Measurements from ENCODE around the gene OST4. TPM values are rescaled to one million over a fixed set of nuclear protein-coding genes. Genes with fewer than 3 reads are reported as not detected.

Gene OST4
- total and polyA plus RNA-seq, 7 donors, result 244 to 688 (median 413) TPM

DNA sequence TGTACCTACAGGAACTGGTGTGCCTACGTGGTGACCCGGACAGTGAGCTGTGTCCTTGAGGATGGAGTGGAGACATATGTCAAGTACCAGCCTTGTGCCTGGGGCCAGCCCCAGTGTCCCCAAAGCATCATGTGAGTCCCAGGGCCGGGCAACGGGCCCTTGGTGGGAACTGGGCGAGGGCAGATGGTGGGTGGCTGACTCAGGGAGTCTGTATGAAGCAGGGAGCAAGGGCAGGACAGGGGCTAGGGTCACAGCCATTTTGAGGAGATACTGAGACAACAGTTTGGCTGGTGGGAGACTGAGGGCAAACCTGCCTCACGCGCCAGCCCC lies 8.7 kb upstream of the OST4 start:
- intact Hi-C loops (cut with DNase I), result loop anchor here (1.0 kb wide), 1 partner anchor 30 kb away; no protein-coding TSS in a partner anchor
- Histone ChIP-seq H3K4me3 (peak overlapping the region; percentile 71 to 91 (median 74)), H3K27ac (peak overlapping the region; percentile 94 to 98 (median 97)), H3K36me3 (peaks cover 9 to 28% (median 15%) of the 10 kb centered on the region in 4 donors), H3K27me3 (no peaks in the 10 kb centered on the region), H3K9me3 (no peaks in the 10 kb centered on the region), H3K4me1 (peaks cover 0 to 92% (median 82%) of the 10 kb centered on the region in 4 donors)
- no peak for DNase-seq
- TF ChIP-seq EP300 (IDR thresholded peaks at IDR 0.05) (no peak), POLR2A (IDR thresholded peaks at IDR 0.05) (no peak)
- TF ChIP-seq, protein P1, sequence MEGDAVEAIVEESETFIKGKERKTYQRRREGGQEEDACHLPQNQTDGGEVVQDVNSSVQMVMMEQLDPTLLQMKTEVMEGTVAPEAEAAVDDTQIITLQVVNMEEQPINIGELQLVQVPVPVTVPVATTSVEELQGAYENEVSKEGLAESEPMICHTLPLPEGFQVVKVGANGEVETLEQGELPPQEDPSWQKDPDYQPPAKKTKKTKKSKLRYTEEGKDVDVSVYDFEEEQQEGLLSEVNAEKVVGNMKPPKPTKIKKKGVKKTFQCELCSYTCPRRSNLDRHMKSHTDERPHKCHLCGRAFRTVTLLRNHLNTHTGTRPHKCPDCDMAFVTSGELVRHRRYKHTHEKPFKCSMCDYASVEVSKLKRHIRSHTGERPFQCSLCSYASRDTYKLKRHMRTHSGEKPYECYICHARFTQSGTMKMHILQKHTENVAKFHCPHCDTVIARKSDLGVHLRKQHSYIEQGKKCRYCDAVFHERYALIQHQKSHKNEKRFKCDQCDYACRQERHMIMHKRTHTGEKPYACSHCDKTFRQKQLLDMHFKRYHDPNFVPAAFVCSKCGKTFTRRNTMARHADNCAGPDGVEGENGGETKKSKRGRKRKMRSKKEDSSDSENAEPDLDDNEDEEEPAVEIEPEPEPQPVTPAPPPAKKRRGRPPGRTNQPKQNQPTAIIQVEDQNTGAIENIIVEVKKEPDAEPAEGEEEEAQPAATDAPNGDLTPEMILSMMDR (IDR thresholded peaks at IDR 0.05), result no peak
- 75 to 87% methylated on average over 7 of the region's 7 CpGs for WGBS, 2 donors

DNA sequence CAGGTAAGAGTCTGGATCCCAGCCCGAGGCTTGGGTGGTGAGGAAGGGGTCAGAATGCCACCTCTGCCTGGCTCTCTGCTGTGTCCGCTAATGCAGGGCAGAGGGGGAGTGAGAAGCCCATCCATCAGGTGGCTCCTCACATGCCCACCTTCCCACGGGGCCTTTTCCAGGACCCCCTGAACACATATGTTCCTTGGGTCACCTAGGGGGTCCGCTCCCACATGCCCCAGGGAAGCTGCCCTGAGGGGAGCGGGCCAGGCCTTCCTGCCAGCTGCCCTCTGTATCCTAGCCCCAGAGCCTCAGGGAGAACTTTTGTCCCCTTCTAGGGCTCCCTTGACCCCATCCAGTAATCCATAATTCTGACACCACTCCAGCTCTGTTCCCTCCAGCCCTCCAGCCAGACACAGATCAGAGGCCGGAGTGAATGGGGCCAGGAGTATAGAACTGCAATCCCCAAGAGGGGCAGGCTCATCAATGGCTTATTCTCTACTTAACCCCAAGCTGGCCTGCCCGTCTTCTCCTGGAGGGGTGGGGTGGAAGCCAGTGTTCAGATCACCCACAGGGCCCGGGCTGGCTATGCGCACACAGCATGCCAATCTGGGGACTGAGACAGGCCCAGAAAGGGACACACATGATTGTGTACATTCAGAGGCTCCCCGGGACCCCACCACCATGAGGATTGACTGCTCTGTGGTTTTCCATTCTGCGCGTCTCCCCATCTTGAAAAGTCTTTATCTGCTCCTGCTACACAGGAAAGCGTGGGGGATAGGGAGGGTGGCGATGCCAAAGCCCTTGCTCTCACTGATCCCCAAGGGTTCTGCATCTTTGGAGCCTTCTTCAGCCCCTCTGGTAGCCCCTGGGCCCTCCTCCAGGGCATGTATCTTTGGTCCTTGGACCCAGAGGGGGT lies 8.0 kb upstream of the OST4 start:
- Histone ChIP-seq H3K4me1 (peaks cover 0 to 92% (median 82%) of the 10 kb centered on the region in 4 donors), H3K27ac (peak overlapping the region; percentile 94 to 98 (median 97)), H3K36me3 (peaks cover 9 to 28% (median 15%) of the 10 kb centered on the region in 4 donors), H3K27me3 (no peaks in the 10 kb centered on the region), H3K4me3 (peak overlapping the region; percentile 71 to 91 (median 74)), H3K9me3 (no peaks in the 10 kb centered on the region)
- intact Hi-C loops (cut with DNase I), result loop anchor here (1.0 kb wide), 1 partner anchor 29 kb away; no protein-coding TSS in a partner anchor
- no peak for DNase-seq
- 69 to 78% methylated on average over 14 of the region's 14 CpGs for WGBS, 2 donors
- TF ChIP-seq, protein P1 (IDR thresholded peaks at IDR 0.05), result no peak

DNA sequence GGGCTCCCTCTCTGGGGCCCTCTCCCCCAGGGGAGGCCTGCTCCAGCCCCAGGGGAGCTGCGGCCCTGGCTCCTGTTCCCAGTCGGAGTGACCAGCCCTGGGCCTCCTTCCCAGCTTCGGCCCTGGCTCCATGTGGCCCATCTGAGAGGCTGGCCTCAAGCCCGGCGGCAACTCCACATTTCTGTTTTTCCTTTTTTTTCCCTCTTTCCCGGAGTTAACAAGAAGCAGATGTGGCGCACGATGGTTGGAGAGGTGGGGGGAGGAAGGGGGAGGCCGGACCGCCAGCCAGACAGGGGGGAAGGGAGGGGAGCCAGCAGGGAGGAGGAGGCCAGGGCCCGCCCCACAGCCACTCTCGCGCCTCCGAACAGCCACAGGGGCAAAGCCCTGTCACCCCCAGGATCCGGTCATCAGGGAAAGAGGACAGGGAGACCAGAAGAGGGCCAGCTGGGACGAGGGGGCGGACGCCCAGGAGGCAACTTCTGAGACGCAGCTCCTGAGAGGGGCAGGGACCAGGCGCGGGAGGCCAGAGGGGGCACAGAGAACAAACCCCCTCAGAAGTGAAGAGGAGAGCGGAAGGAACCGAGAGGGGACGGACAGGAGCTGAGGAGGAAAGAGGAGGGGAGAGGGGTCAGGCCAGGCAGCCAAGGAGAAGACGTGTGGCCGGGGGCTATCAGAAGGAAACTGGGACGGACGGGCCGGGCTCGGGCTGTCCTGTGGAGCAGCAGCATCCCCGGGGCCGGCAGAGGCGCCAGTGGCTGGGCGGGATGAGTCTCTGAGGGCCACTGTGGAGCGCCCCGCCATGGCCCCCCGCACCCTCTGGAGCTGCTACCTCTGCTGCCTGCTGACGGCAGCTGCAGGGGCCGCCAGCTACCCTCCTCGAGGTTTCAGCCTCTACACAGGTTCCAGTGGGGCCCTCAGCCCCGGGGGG lies 7.1 kb upstream of the OST4 start, which contains the start of gene EMILIN1:
Gene EMILIN1, plus strand, starts transcription at position 349 of the 928 bp plus-strand sequence. Its CDS starts 451 bp downstream, at position 800.
- 53 to 73% methylated on average over 41 of the region's 41 CpGs for WGBS, 2 donors
- no peaks in the 10 kb centered on the region for H3K9me3 ChIP-seq
- no peaks in the 10 kb centered on the region for H3K27me3 ChIP-seq
- peaks cover 9 to 24% (median 15%) of the 10 kb centered on the region in 4 donors for H3K36me3 ChIP-seq
- TF ChIP-seq POLR2AphosphoS5 (IDR thresholded peaks at IDR 0.05) (peak; percentile 80 to 90 (median 88)), POLR2A (IDR thresholded peaks at IDR 0.05) (peak; percentile 84)
- TF ChIP-seq, protein P1 (IDR thresholded peaks at IDR 0.05), result no peak
- intact Hi-C loops (cut with DNase I), result no loop called here
- DNase-seq, result peak; percentile 98
- peak within 1 kb of the TSS; percentile 71 to 91 (median 74) for H3K4me3 ChIP-seq
- H3K27ac ChIP-seq, result peak within 1 kb of the TSS; percentile 94 to 98 (median 97)
- H3K4me1 ChIP-seq, result peaks cover 0 to 92% (median 82%) of the 10 kb centered on the region in 4 donors

DNA sequence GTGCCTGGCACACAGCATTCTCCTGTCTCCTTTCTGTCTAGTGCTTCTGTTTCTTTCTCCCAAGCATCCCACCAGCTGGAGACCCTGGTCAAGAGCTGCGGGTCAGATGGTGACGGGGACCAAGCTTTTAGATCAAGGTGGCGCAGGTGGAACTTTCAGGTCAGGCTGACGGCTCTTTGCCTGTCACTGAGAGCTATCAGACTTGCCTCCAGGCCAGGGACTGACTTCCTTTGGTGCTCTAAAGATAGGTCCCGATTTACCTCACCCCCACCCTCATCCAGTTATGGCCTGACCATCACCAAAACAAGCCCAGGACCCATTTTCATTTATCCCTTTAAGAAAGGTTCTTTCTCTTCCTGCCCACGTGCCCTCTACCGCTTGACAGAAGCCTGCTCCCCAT lies 5.8 kb upstream of the OST4 start:
- peaks cover 0 to 90% (median 82%) of the 10 kb centered on the region in 4 donors for H3K4me1 ChIP-seq
- peak overlapping the region; percentile 94 to 98 (median 97) for H3K27ac ChIP-seq
- no peak for DNase-seq
- H3K4me3 ChIP-seq, result no peak overlapping the region
- peaks cover 4 to 11% (median 7%) of the 10 kb centered on the region in 4 donors for H3K36me3 ChIP-seq
- intact Hi-C loops (cut with DNase I), result no loop called here
- TF ChIP-seq, protein P1 (IDR thresholded peaks at IDR 0.05), result no peak
- TF ChIP-seq EP300 (IDR thresholded peaks at IDR 0.05) (no peak), POLR2A (IDR thresholded peaks at IDR 0.05) (no peak), POLR2AphosphoS5 (IDR thresholded peaks at IDR 0.05) (no peak)
- 65 to 68% methylated on average over 7 of the region's 7 CpGs for WGBS, 2 donors
- H3K9me3 ChIP-seq, result no peaks in the 10 kb centered on the region
- no peaks in the 10 kb centered on the region for H3K27me3 ChIP-seq

Data from sigmoid colon (tissue), 7 donors.